GM12891 (cell line): ENCODE measurements around the gene GATD1.

Experiments
- POLR2A ChIP-seq: IDR thresholded peaks from 2 replicates; pipeline ENCODE4 v1.6.1; 2011; ENCODE audit warnings: low read depth, low read length, control low read depth
- POLR2AphosphoS5 ChIP-seq: IDR thresholded peaks from 2 replicates; pipeline ENCODE4 v1.6.1; 2011; ENCODE audit warnings: low read depth, low read length, control low read depth
- TAF1 ChIP-seq: IDR thresholded peaks from 2 replicates; pipeline ENCODE4 v1.6.1; 2011; ENCODE audit warnings: low read depth, low read length, control low read depth

GRCh38 chr11:733072-733471, 44.2 kb downstream of the GATD1 start:
- TF ChIP-seq POLR2A = no peak
- TF ChIP-seq POLR2AphosphoS5 = no peak
- TF ChIP-seq TAF1 = no peak
